Mucosa of descending colon (tissue), 3 donors: ENCODE results near the gene PRKCE. TPM values are rescaled to one million over a fixed set of nuclear protein-coding genes. Genes with fewer than 3 reads are reported as not detected.

Experiments
- ATAC-seq: fragments of 200-7000 bp; cut with Tn5 transposase; one replicate; pipeline ENCODE4 v1.9.1; 2020; ENCODE audit warnings: mild to moderate bottlenecking, moderate library complexity
- DNase-seq, 3 donors: peaks; one replicate each; pipeline ENCODE4 v3.0.0-alpha.2; 2020
- H3K36me3 ChIP-seq: fragments of 200-600 bp; one replicate; pipeline ENCODE4 v1.8.0; 2021; ENCODE audit warnings: low read depth, mild to moderate bottlenecking
- H3K4me1 ChIP-seq: fragments of 200-600 bp; one replicate; pipeline ENCODE4 v1.8.0; 2021; ENCODE audit warnings: low read depth, mild to moderate bottlenecking
- H3K4me3 ChIP-seq: fragments of 200-600 bp; one replicate; pipeline ENCODE4 v1.8.0; 2021; ENCODE audit warnings: mild to moderate bottlenecking
- H3K9me3 ChIP-seq: fragments of 200-600 bp; one replicate; pipeline ENCODE4 v1.8.0; 2021; ENCODE audit warnings: mild to moderate bottlenecking
- intact Hi-C, 2 donors: fragments of 100-400 bp; cut with DNase I in 1 of 2; cut with micrococcal nuclease in 1 of 2; formaldehyde crosslinking; loops; one replicate each; pipeline versions ENCODE4 v1.11.0 to v1.11.1; 2022; cut with DNase I, micrococcal nuclease
- total RNA-seq, 3 donors: library from RNA; stranded (reverse); fragmentation: NEBNext Ultra II Directional in 2 of 3; extraction: Animal tissue kit (Norgen Biotek cat#: 25700) in 2 of 3; gene quantifications; one replicate each; pipeline versions ENCODE4 v1.2.1 to v1.2.4, GENCODE V29; 2021 to 2023
- TF ChIP-seq, protein P1 (sequence below): fragments of 200-600 bp; IDR thresholded peaks from one replicate; pipeline ENCODE4 v1.8.0; 2022; ENCODE audit warnings: antibody characterized with exemption, mild to moderate bottlenecking
- donor health status: DM: no; HTN: no; CAD: no; lungs with moderate emphysema.
- donor health status: DM: no; HTN: no; CAD: no.
- donor health status: DM: no; HTN: yes; CAD: no.

Gene PRKCE
- total RNA-seq, 3 donors from 2014 or later = 24.5 to 52.0 (median 32.7) TPM

DNA sequence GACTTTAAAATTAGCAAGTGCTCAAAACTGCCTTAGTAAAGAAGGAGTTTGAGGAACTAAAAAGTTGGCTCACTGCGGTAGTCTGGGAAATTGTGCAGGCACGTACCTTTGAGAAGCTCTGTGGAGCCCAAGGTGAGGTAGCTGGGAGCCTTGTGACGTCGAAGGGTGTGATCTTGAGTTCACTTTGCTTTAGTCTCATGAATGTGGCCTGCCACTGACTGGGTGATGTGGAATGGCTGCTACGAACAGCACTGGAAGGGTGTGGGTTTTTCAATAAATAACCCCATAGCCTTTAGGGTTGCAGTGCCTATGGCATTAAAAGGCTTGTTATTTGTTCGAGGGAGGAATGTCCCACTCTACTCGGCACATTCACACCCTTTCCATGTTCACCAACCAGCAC, 312.3 kb downstream of the PRKCE start:
- H3K9me3 ChIP-seq = no peaks in the 10 kb centered on the region
- TF ChIP-seq, protein P1, sequence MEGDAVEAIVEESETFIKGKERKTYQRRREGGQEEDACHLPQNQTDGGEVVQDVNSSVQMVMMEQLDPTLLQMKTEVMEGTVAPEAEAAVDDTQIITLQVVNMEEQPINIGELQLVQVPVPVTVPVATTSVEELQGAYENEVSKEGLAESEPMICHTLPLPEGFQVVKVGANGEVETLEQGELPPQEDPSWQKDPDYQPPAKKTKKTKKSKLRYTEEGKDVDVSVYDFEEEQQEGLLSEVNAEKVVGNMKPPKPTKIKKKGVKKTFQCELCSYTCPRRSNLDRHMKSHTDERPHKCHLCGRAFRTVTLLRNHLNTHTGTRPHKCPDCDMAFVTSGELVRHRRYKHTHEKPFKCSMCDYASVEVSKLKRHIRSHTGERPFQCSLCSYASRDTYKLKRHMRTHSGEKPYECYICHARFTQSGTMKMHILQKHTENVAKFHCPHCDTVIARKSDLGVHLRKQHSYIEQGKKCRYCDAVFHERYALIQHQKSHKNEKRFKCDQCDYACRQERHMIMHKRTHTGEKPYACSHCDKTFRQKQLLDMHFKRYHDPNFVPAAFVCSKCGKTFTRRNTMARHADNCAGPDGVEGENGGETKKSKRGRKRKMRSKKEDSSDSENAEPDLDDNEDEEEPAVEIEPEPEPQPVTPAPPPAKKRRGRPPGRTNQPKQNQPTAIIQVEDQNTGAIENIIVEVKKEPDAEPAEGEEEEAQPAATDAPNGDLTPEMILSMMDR = no peak
- H3K36me3 ChIP-seq = no peaks in the 10 kb centered on the region
- H3K4me3 ChIP-seq = no peak overlapping the region
- DNase-seq (peak in 1 of 3 donors; percentile 27), ATAC-seq (peak; percentile 21)
- intact Hi-C loops = no loop called here
- peaks cover 44% of the 10 kb centered on the region for H3K4me1 ChIP-seq

DNA sequence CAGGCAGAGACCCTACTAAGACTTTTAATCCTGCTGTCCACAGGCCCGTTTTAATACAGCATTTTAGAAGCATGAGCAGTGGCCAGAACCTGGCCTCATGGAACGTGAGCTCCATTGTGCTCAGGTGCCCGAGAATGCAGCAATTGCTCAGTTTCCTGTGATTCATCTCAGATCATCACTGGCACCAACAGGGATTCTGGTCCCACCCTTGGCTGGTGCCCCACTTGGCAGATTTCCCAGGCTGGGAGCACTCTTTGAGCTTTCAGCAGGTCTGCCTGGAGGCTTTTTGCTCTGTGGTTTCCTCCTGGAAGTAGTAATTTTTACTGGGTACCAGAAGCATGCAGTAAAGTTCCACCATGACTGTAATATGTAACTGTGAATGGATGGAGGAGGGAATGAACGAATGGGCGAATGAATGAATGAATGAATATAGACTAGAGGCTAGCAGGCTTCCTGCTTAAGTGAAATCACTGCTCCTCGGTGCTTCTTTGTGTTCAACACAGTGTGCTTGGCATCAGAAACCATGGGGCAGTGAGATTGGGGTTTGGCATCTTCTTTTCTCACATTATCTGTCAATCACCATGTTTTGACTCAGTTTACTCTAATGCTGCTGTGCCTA, 312.9 kb downstream of the PRKCE start:
- no peak overlapping the region for H3K4me3 ChIP-seq
- TF ChIP-seq, protein P1 = no peak
- DNase-seq (peak; percentile 92 to 94 (median 93)), ATAC-seq (peak; percentile 84)
- no peaks in the 10 kb centered on the region for H3K36me3 ChIP-seq
- H3K4me1 ChIP-seq = peaks cover 44% of the 10 kb centered on the region
- no peaks in the 10 kb centered on the region for H3K9me3 ChIP-seq
- intact Hi-C loops = no loop called here

DNA sequence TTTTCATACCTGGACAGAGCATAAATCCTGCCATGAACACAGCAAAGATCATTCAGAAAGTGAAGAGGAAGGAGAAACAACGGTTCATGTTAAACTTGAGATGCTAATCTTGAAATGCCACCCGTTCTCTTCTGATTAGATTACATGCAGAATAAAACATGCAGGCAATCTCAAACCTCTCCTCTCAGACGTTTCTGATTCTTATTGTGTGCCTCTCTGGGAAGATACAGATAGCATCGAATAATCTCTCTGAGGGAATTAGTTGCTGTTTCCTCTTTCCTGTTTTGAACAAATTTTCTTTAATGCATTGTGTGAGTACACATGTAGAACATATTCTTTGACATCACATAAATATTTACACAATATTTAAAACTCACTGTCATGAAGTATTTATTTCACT, 313.4 kb downstream of the PRKCE start:
- H3K4me3 ChIP-seq = no peak overlapping the region
- no peak for ATAC-seq
- TF ChIP-seq, protein P1 = no peak
- DNase-seq = no peak
- H3K4me1 ChIP-seq = peaks cover 39% of the 10 kb centered on the region
- intact Hi-C loops = no loop called here
- no peaks in the 10 kb centered on the region for H3K9me3 ChIP-seq
- H3K36me3 ChIP-seq = no peaks in the 10 kb centered on the region

DNA sequence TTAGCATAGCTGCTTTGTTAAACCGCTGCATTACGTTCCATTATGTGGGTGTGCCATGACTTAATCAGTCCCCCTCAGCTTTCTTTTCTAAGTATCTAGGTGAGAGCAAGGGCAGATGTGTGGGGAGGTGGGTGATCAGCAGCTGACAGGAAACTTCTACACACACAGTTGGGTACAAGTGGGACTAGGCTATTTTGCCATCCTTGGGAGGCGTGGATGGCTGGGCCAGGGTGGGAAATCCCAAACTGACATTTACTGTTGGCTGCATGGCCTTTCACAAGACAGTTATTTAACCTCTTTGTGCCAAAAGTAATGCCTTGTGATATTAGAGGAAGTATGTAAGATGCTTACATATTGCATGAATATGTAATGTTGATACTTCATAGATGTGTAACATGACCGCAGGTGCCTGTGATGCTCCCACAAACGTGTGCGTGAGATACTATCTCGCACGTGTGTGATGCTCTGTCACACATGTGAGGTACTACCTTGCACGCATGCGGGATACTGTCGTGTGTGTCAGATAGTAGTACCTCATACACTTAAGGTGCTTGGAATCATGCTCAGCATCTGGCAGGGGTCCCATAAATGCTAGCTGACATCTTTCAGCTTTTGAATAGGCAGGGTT, 314.5 kb downstream of the PRKCE start:
- no peak for DNase-seq
- H3K4me3 ChIP-seq = no peak overlapping the region
- no peaks in the 10 kb centered on the region for H3K9me3 ChIP-seq
- H3K4me1 ChIP-seq = peaks cover 29% of the 10 kb centered on the region
- TF ChIP-seq, protein P1 = no peak
- no peaks in the 10 kb centered on the region for H3K36me3 ChIP-seq
- no peak for ATAC-seq
- intact Hi-C loops = no loop called here

DNA sequence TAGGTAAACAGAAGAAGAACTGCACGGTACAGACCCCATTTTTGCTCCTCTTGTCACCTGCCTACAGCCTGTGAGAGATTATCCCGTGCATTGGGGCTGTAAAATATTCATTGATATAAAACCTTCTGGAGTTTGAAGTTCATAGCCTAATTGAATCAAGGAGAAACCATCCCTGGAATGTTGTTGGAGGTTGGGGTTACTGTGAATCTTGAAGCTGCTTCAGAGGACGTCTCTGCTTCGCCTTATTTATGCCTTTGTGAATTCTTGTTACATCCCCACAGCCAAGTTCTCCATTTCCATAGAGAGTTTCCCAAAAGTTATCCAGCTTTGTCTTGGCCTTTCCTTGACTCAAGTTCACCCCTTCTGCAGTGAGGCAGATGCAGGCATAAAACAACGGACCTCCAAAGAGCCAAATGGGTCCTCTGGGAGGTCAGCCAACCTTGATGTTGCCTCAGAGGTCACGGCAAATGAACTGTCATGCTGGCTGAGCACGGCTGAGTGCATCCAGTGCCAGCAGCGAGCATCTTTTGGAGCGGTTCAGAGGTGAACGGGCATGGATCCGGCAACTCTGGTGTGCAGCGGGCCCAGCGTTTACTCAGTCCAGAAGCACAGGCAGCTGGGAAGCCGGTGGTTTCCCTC, 317.6 kb downstream of the PRKCE start:
- Histone ChIP-seq H3K4me3 (no peak overlapping the region), H3K4me1 (peaks cover 12% of the 10 kb centered on the region), H3K36me3 (no peaks in the 10 kb centered on the region), H3K9me3 (no peaks in the 10 kb centered on the region)
- no peak for DNase-seq
- intact Hi-C loops = no loop called here
- TF ChIP-seq, protein P1 = no peak
- ATAC-seq = no peak
